CD14-positive monocyte (primary cell): ENCODE measurements around the gene TBP. TPM values are rescaled to one million over a fixed set of nuclear protein-coding genes. Genes with fewer than 3 reads are reported as not detected.
"Not testable (repeated sequence)": the region's sequence is repeated elsewhere in the genome, so short reads cannot be mapped to it uniquely, and the experiment has no call there.

Source experiments
- DNase-seq, 3 donors: peaks; one replicate each; pipeline ENCODE4 v3.0.0-alpha.2; 2011 to 2022
- H2AFZ ChIP-seq: 2 replicates; pipeline ENCODE4 v1.6.0; 2012; ENCODE audit warnings: mild to moderate bottlenecking, low read depth, low read length, inconsistent platforms; ENCODE audit not compliant: insufficient read depth, poor library complexity, severe bottlenecking
- H3K27ac ChIP-seq, 2 donors: 1 replicate in 1 of 2; 2 replicates in 1 of 2; pipeline ENCODE4 v1.5.1; 2012 to 2013; ENCODE audit warnings: low read length in 2 of 2, control low read depth in 1 of 2, inconsistent platforms in 1 of 2, low read depth in 1 of 2, mild to moderate bottlenecking in 1 of 2
- H3K27me3 ChIP-seq, 2 donors: one replicate each; pipeline versions ENCODE4 v1.6.0 to v1.6.1; 2011 to 2013; ENCODE audit warnings: low read length in 2 of 2; ENCODE audit not compliant: control insufficient read depth in 2 of 2, insufficient read depth in 2 of 2
- H3K36me3 ChIP-seq, 2 donors: replicated peaks in 1 of 2; 1 replicate in 1 of 2; 2 replicates in 1 of 2; pipeline versions ENCODE4 v1.5.1 to v1.6.1; 2012 to 2013; ENCODE audit warnings: low read length in 2 of 2, control low read depth in 1 of 2, inconsistent platforms in 1 of 2, mild to moderate bottlenecking in 1 of 2; ENCODE audit not compliant: insufficient read depth in 2 of 2, control insufficient read depth in 1 of 2
- H3K4me1 ChIP-seq, 2 donors: 1 replicate in 1 of 2; 2 replicates in 1 of 2; pipeline versions ENCODE4 v1.5.1 to v1.6.1; 2012 to 2013; ENCODE audit warnings: low read length in 2 of 2, control low read depth in 1 of 2, inconsistent platforms in 1 of 2, mild to moderate bottlenecking in 1 of 2, moderate library complexity in 1 of 2; ENCODE audit not compliant: insufficient read depth in 2 of 2, control insufficient read depth in 1 of 2
- H3K4me2 ChIP-seq: replicated peaks from 2 replicates; pipeline ENCODE3; 2012; ENCODE audit warnings: low read length, moderate library complexity, mild to moderate bottlenecking; ENCODE audit not compliant: poor library complexity, severe bottlenecking; ENCODE audit errors: extremely low read depth
- H3K4me3 ChIP-seq, 3 experiments: fragments of 200-600 bp in 1 of 3; sonication (generic) in 1 of 3; replicated peaks in 1 of 3; 1 replicate in 2 of 3; 2 replicates in 1 of 3; pipeline ENCODE4 v1.5.1; 2011 to 2013; ENCODE audit warnings: low read length in 3 of 3, mild to moderate bottlenecking in 3 of 3, control low read depth in 2 of 3, low read depth in 2 of 3, inconsistent platforms in 1 of 3, moderate library complexity in 1 of 3
- H3K79me2 ChIP-seq: 2 replicates; pipeline ENCODE4 v1.6.0; 2012; ENCODE audit warnings: mild to moderate bottlenecking, control low read depth, inconsistent platforms, low read length, moderate library complexity; ENCODE audit not compliant: insufficient read depth
- H3K9ac ChIP-seq: 2 replicates; pipeline ENCODE4 v1.6.0; 2017; ENCODE audit warnings: low read length, mild to moderate bottlenecking; ENCODE audit not compliant: insufficient read depth, poor library complexity, severe bottlenecking
- H3K9me3 ChIP-seq, 2 donors: replicated peaks in 1 of 2; 1 replicate in 1 of 2; 2 replicates in 1 of 2; pipeline versions ENCODE4 v1.5.1 to v1.6.1; 2012 to 2013; ENCODE audit warnings: low read length in 2 of 2, control low read depth in 1 of 2; ENCODE audit not compliant: control insufficient read depth in 1 of 2, insufficient read depth in 1 of 2
- H4K20me1 ChIP-seq: 2 replicates; pipeline ENCODE4 v1.6.0; 2012; ENCODE audit warnings: mild to moderate bottlenecking, low read length, control low read depth, moderate library complexity; ENCODE audit not compliant: insufficient read depth
- H3K27ac Mint-ChIP-seq, 7 donors: one replicate each; pipeline ENCODE4 v1.8.0; 2020; ENCODE audit warnings: mild to moderate bottlenecking in 7 of 7, mixed read lengths in 7 of 7, moderate library complexity in 6 of 7, inconsistent platforms in 2 of 7
- H3K27me3 Mint-ChIP-seq, 3 donors: one replicate each; pipeline ENCODE4 v1.8.0; 2021 to 2022; ENCODE audit warnings: low read depth in 3 of 3, mild to moderate bottlenecking in 3 of 3, mixed read lengths in 3 of 3, moderate library complexity in 3 of 3, inconsistent platforms in 1 of 3
- H3K36me3 Mint-ChIP-seq, 2 donors: one replicate each; pipeline ENCODE4 v1.8.0; 2020; ENCODE audit warnings: mixed read lengths in 2 of 2, inconsistent platforms in 1 of 2, mild to moderate bottlenecking in 1 of 2
- H3K4me1 Mint-ChIP-seq: one replicate; pipeline ENCODE4 v1.8.0; 2020; ENCODE audit warnings: mild to moderate bottlenecking, mixed read lengths
- H3K4me3 Mint-ChIP-seq, 2 donors: one replicate each; pipeline ENCODE4 v1.8.0; 2020; ENCODE audit warnings: mild to moderate bottlenecking in 2 of 2, mixed read lengths in 2 of 2, moderate library complexity in 1 of 2
- H3K9me3 Mint-ChIP-seq, 7 donors: one replicate each; pipeline ENCODE4 v1.8.0; 2020 to 2022; ENCODE audit warnings: mixed read lengths in 7 of 7, mild to moderate bottlenecking in 6 of 7, moderate library complexity in 6 of 7, inconsistent platforms in 2 of 7
- WGBS: methylation state at CpG from one replicate; pipeline ENCODE4 v1.1.5; 2013; ENCODE audit warnings: missing lambda C conversion rate; ENCODE audit not compliant: insufficient coverage; 5-methylcytosine and 5-hydroxymethylcytosine counted together
- intact Hi-C, 2 donors: fragments of 100-400 bp; cut with micrococcal nuclease; formaldehyde crosslinking; loops; one replicate each; pipeline versions ENCODE4 v1.15.0 to v1.15.1; 2023
- polyA plus RNA-seq, 3 donors: library from polyadenylated mRNA; depleted of rRNA in 1 of 3; unstranded in 2 of 3; stranded (reverse) in 1 of 3; fragments of 300-500 nt in 2 of 3; fragments of >200 nt in 1 of 3; fragmentation: Illumina TruSeq in 2 of 3; gene quantifications; 1 replicate in 2 of 3; 2 replicates in 1 of 3; pipeline ENCODE4 v1.2.3, GENCODE V29; 2012 to 2021
- TF ChIP-seq, protein P1 (sequence below): fragments of 200-600 bp; IDR thresholded peaks from one replicate; pipeline ENCODE4 v1.8.0; 2022; ENCODE audit warnings: antibody characterized with exemption, mild to moderate bottlenecking

The TBP gene
- polyA plus RNA-seq, 3 donors: 7.3 to 14.5 (median 14.4) TPM

DNA sequence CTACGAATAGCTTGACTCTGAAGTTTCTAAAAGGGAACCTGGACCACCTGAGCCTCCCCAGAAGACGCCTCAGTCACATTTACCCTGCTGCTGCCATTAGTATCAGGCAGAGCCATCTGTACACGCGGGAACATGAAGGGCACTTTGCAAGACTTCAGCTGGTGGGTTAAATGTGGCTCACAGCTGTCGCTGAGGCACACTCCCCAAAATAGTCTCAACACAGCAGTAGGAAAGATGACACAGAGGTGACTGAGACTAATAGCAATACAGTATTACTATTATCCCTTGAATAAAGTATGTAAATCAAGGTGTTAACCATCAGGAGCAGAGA, 30.0 kb upstream of the TBP start:
- H3K36me3 Mint-ChIP-seq: no peaks in the 10 kb centered on the region
- Histone ChIP-seq H2AFZ (no peak overlapping the region), H3K9me3 (no peaks in the 10 kb centered on the region), H3K79me2 (no peaks in the 10 kb centered on the region), H3K4me3 (no peak overlapping the region), H4K20me1 (no peaks in the 10 kb centered on the region), H3K4me2 (no peak overlapping the region), H3K27me3 (no peaks in the 10 kb centered on the region), H3K9ac (no peak overlapping the region), H3K36me3 (no peaks in the 10 kb centered on the region), H3K4me1 (no peaks in the 10 kb centered on the region), H3K27ac (no peak overlapping the region)
- 85% methylated on average over 4 of the region's 5 CpGs for WGBS
- no peak for DNase-seq
- H3K27me3 Mint-ChIP-seq: peaks cover 2 to 12% (median 5%) of the 10 kb centered on the region in 3 donors
- no peak overlapping the region for H3K27ac Mint-ChIP-seq
- H3K4me1 Mint-ChIP-seq: no peaks in the 10 kb centered on the region
- intact Hi-C loops: loop anchor here in 1 of 2 donors (10.0 kb wide), 2 partner anchors 1569 to 1629 kb away; no protein-coding TSS in a partner anchor
- TF ChIP-seq, protein P1, sequence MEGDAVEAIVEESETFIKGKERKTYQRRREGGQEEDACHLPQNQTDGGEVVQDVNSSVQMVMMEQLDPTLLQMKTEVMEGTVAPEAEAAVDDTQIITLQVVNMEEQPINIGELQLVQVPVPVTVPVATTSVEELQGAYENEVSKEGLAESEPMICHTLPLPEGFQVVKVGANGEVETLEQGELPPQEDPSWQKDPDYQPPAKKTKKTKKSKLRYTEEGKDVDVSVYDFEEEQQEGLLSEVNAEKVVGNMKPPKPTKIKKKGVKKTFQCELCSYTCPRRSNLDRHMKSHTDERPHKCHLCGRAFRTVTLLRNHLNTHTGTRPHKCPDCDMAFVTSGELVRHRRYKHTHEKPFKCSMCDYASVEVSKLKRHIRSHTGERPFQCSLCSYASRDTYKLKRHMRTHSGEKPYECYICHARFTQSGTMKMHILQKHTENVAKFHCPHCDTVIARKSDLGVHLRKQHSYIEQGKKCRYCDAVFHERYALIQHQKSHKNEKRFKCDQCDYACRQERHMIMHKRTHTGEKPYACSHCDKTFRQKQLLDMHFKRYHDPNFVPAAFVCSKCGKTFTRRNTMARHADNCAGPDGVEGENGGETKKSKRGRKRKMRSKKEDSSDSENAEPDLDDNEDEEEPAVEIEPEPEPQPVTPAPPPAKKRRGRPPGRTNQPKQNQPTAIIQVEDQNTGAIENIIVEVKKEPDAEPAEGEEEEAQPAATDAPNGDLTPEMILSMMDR: no peak
- H3K9me3 Mint-ChIP-seq: no peaks in the 10 kb centered on the region
- H3K4me3 Mint-ChIP-seq: no peak overlapping the region

DNA sequence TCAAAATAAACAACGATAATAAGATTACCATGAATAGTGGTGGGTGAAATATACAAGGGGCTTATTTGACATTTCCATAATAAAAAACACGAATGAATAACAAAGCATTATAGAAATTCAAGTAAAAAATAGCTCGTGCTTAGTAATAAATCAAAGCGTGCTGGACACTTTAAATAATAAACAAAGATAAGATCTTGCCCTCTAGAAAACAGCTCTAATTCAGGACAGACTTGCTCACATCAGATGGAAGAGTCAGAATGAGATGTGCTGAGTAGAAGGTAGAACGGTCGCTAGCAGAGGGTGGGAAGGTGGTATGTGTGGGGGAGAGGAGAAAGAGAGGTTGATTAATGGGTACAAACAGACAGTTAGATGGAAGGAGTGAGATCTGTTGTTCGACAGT, 28.4 kb upstream of the TBP start:
- Histone ChIP-seq H2AFZ (no peak overlapping the region), H3K79me2 (no peaks in the 10 kb centered on the region), H3K27me3 (no peaks in the 10 kb centered on the region), H4K20me1 (no peaks in the 10 kb centered on the region), H3K4me1 (no peaks in the 10 kb centered on the region), H3K27ac (no peak overlapping the region), H3K4me3 (no peak overlapping the region), H3K4me2 (no peak overlapping the region), H3K36me3 (no peaks in the 10 kb centered on the region), H3K9ac (no peak overlapping the region), H3K9me3 (no peaks in the 10 kb centered on the region)
- no peaks in the 10 kb centered on the region for H3K4me1 Mint-ChIP-seq
- H3K9me3 Mint-ChIP-seq: no peaks in the 10 kb centered on the region
- no peak overlapping the region for H3K4me3 Mint-ChIP-seq
- no peak overlapping the region for H3K27ac Mint-ChIP-seq
- H3K27me3 Mint-ChIP-seq: peaks cover 0 to 2% (median 0%) of the 10 kb centered on the region in 3 donors
- TF ChIP-seq, protein P1: no peak
- DNase-seq: no peak
- no peaks in the 10 kb centered on the region for H3K36me3 Mint-ChIP-seq
- intact Hi-C loops: loop anchor here (5.0 to 10.0 kb wide), 4 partner anchors 693 to 1631 kb away; no protein-coding TSS in a partner anchor
- WGBS: 100% methylated on average over 2 of the region's 7 CpGs

DNA sequence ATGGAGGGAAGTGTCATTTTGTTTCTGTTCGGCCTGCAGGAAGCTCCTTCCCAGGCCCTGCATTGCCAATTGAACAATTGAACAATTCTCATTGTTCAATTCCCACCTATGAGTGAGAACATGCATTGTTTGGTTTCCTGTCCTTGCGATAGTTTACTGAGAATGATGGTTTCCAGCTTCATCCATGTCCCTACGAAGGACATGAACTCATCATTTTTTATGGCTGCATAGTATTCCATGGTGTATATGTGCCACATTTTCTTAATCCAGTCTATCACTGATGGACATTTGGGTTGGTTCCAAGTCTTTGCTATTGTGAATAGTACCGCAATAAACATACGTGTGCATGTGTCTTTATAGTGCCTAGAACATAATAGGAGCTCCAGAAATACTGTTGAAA, 26.2 kb upstream of the TBP start:
- not testable (repeated sequence) for H3K9me3 ChIP-seq, H3K9me3 Mint-ChIP-seq, H3K4me2 ChIP-seq, H3K4me1 Mint-ChIP-seq, H3K27me3 Mint-ChIP-seq, H3K4me3 Mint-ChIP-seq, H3K79me2 ChIP-seq, H3K4me1 ChIP-seq, H2AFZ ChIP-seq, H3K9ac ChIP-seq, H3K27ac ChIP-seq, H3K36me3 Mint-ChIP-seq, H3K27ac Mint-ChIP-seq, H4K20me1 ChIP-seq, H3K27me3 ChIP-seq, DNase-seq, H3K4me3 ChIP-seq
- intact Hi-C loops: loop anchor here (2.0 to 10.0 kb wide), 5 partner anchors 695 to 1633 kb away; no protein-coding TSS in a partner anchor
- WGBS: no CpG with 5 or more reads among the region's 5 CpGs
- peaks cover 2 to 15% of the 10 kb centered on the region in 2 donors for H3K36me3 ChIP-seq
